Measurements from ENCODE around the gene PPP3CA.

The PPP3CA gene

DNA sequence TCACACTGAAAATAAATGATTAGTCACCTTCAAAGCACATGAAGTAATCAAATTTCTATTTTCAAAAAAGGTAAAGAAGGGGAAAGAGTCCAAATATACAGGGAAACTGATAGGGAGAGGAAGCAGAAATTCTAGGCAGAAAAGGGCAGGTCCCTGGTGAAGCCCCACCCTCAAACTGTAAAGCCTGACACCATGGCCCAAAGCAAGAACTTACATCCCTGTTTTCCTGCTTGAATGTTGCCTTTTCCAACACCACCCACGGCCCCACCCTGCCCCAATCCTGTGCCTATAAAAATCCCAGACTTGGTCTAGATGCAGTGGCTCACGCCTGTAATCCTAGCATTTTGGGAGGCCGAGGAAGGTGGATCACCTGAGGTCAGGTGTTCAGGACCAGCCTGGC is 361.8 kb downstream of the PPP3CA start:
- no peak for DNase-seq

DNA sequence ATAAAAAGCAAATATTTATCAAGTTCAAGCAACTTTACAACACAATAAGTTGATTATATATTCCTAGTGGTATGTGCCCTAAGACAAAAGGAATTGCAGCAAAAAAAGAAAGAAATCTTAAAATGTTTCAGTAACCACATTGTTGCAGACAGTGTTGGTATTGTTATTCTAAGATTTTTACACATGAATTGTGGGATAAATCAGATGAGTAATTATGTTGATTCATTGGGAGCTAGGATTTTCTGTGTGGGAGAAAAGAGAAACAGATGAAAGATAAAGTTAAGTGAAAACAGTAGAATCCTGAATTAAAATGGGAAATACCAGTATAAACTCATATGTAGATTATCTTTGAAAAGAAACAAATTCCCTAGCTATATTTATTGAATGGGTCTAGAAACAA is 362.4 kb downstream of the PPP3CA start:
- DNase-seq = no peak

DNA sequence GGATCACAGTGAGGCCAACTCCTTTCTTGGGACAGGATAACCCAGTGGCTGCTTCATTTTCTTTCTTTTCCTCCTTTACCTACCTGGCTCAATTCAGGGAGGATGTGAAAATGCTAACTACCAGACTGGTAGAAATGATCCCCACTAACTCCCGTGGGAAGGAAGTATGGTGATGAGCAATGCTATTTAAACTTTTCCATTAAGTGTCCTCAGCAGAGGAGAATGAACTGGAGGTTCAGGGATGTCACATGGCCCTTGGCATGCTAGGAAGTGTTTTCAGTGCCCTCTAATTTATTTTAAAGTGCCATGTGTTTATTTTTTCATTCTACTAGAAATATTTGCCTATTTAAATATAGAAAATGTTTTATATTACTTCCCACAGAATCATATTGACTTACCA is 363.9 kb downstream of the PPP3CA start:
- DNase-seq = no peak

DNA sequence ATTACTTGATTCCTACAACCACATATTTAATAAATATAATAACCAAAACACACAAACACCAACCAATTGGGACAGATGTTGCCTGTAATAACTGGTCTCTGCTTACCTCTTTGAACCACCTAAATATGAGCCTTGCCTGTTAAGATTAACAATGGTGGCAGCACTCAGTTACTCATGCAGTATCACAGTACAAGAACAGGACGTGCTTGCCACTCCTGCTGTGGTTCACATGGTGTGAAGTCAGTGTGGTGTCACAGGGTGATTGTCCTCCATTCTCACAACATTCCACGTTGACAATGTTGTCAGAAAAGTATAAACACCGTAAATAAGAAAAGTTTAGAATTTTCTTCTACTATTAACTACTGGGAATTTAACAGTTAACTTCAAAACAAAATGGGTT is 365.0 kb downstream of the PPP3CA start:
- DNase-seq = no peak

DNA sequence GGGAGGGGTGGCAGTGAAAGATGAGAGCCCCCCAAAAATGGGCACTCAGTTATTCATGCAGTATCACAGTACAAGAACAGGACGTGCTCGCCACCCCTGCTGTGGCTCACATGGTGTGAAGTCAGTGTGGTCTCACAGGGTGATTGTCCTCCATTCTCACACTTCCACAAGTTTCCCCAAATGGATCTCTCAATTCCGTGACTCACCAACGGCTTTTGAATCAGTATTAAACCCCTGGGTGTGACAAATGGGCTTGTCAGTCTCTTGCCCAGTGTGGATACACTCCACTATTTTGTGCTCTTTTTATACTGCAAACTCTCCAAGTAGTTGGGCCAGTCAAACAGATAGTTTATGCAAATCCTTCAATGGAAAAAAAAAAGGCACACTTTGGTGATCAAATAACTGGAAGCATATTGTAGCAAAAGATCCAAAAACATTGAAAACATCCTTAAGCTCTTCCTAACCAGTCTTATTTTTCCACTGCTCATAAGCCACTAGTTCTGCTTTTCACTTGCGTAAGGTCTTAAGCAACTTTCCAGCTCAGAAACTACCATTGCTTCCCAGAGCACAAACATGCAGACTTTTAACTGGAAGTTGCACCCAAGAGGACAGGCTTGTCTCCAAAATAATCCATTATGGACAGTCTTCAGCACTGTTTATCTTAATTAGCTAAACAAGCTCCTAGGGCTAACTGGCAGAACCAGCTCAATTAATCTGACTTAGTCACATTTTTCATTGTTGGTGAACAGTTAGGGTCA is 365.7 kb downstream of the PPP3CA start:
- no peak for DNase-seq

DNA sequence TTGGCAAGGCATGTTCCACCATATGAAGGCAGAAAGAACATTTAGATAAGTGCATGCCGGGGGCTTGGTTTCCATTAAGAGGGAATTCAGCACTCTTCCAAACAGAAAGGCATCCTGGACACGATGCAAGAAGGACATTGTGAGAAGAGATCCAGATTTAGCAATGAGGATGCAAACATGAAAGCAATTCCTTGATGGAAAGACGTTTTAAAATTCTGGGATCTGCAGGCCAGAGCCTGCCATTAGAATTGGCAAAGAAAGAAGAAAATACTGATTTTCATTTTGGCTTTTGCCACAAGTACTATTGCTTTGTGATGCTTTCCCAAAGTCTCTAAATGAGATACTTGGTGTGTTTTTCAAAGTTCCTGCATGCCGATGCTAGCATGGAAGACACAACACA is 367.6 kb downstream of the PPP3CA start:
- DNase-seq = no peak

DNA sequence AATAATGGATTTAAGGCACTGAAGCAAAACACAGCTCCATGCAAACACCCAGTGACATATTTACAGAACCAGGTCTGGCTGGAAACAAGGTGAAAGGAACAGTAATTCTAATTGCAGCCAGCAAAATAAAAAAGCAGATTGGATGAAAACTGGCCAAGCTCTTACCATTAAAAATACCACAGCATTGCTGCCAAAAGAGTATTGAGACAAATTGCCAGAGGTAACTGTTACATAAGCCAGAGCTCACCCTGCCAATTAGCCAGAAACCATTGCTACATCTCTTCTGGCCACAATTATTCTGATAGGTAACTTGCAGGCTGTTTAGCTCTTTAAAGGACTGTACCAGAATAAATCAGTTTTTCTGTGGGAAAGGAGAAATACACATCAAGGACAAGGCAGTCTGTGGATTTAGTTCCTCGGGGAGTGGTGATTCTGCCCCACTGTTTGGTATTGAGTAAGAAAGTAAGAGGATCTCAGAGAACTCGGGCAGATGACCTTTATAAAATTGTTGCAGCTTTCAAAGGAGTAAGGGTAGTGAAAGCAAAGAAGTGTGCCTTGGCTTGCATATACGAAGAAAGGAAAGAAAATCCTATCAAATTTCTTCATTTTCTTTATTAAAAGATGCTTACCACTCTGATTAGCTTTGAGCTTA is 369.5 kb downstream of the PPP3CA start:
- DNase-seq = no peak

DNA sequence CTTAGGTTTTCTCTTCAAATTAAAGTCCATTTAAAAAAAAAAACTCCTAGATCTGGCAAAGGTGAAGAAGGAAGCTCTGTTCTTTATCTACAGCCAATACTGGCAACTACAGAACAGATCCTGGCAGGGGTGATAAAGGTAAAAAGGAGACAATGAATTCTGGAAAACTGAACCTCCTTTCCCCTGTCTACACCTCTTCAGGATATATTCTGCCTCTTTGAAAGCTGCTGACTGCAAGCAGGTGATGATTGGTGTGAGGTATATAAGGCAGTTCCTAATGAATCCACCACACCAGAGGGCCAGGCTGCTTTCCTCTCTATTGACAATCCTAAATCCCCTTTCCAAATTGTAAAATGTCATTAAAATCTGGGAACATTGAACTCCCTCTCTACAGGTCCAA is 370.1 kb downstream of the PPP3CA start:
- no peak for DNase-seq

Measured in activated CD4-positive, alpha-beta T cell treated with anti-CD3 and anti-CD28 coated beads for 1 hour (primary cell).